MM.1S (cell line): ENCODE measurements around the gene FHIT.

Experiments used
- DNase-seq: peaks from one replicate; pipeline ENCODE4 v3.0.0-alpha.2; 2015
- H2AFZ ChIP-seq: fragments of 300-600 bp; sonication (generic); 2 replicates; pipeline ENCODE4 v1.6.0; 2016; ENCODE audit warnings: antibody characterized with exemption, low read length
- H3F3A ChIP-seq: fragments of 300-600 bp; sonication (generic); 2 replicates; pipeline ENCODE4 v1.6.1; 2016; ENCODE audit warnings: mild to moderate bottlenecking, antibody characterized with exemption, low read length, moderate library complexity, mixed read lengths; ENCODE audit not compliant: insufficient read depth
- H3K27ac ChIP-seq: fragments of 300-600 bp; sonication (generic); 2 replicates; pipeline ENCODE4 v1.5.1; 2016; ENCODE audit warnings: mild to moderate bottlenecking, low read length
- H3K27me3 ChIP-seq: fragments of 300-600 bp; sonication (generic); replicated peaks from 2 replicates; pipeline ENCODE4 v1.6.0; 2016; ENCODE audit warnings: low read length; ENCODE audit not compliant: insufficient read depth
- H3K36me3 ChIP-seq: fragments of 300-600 bp; sonication (generic); replicated peaks from 2 replicates; pipeline ENCODE4 v1.6.1; 2016; ENCODE audit warnings: mild to moderate bottlenecking, low read length, mixed read lengths; ENCODE audit not compliant: insufficient read depth
- H3K4me1 ChIP-seq: fragments of 300-600 bp; sonication (generic); 2 replicates; pipeline ENCODE4 v1.6.1; 2016; ENCODE audit warnings: low read length, mixed read lengths
- H3K4me2 ChIP-seq: fragments of 300-600 bp; sonication (generic); 2 replicates; pipeline ENCODE4 v1.6.0; 2016; ENCODE audit warnings: low read depth, low read length
- H3K4me3 ChIP-seq: fragments of 300-600 bp; sonication (generic); 2 replicates; pipeline ENCODE4 v1.5.1; 2016; ENCODE audit warnings: low read length, mixed read lengths
- H3K79me2 ChIP-seq: fragments of 300-600 bp; sonication (generic); 2 replicates; pipeline ENCODE4 v1.6.1; 2016; ENCODE audit warnings: mixed run types, low read length, mixed read lengths
- H3K9ac ChIP-seq: fragments of 300-600 bp; sonication (generic); 2 replicates; pipeline ENCODE4 v1.6.1; 2016; ENCODE audit warnings: low read length, mixed read lengths
- H3K9me2 ChIP-seq: fragments of 300-600 bp; sonication (generic); replicated peaks from 2 replicates; pipeline ENCODE4 v1.6.1; 2016; ENCODE audit warnings: mild to moderate bottlenecking, low read length, mixed read lengths; ENCODE audit not compliant: insufficient read depth
- H3K9me3 ChIP-seq: fragments of 300-600 bp; sonication (generic); replicated peaks from 2 replicates; pipeline ENCODE4 v1.6.1; 2016; ENCODE audit warnings: mild to moderate bottlenecking, low read length, mixed read lengths; ENCODE audit not compliant: insufficient read depth
- H4K20me1 ChIP-seq: fragments of 300-600 bp; sonication (generic); 2 replicates; pipeline ENCODE4 v1.6.1; 2016; ENCODE audit warnings: mild to moderate bottlenecking, low read length, moderate library complexity, mixed read lengths; ENCODE audit not compliant: insufficient read depth
- CTCF ChIP-seq: fragments of 300-600 bp; sonication (generic); IDR thresholded peaks from 2 replicates; pipeline ENCODE4 v1.5.1; 2016; ENCODE audit warnings: antibody characterized with exemption, low read length, mixed read lengths
- EZH2 ChIP-seq: fragments of 300-600 bp; sonication (generic); optimal IDR thresholded peaks from 2 replicates; pipeline ENCODE3; 2017; ENCODE audit warnings: low read depth, mild to moderate bottlenecking, antibody characterized with exemption, low read length, mixed read lengths
- EZH2phosphoT487 ChIP-seq: fragments of 300-600 bp; sonication (generic); IDR thresholded peaks from 2 replicates; pipeline ENCODE4 v1.6.1; 2018; ENCODE audit warnings: antibody characterized with exemption, low read length

The FHIT gene

GRCh38 chr3:60282866-60283265 is 968.4 kb downstream of the FHIT start:
- Histone ChIP-seq H3K4me2 (no peak overlapping the region), H3K4me1 (no peaks in the 10 kb centered on the region), H3F3A (no peaks in the 10 kb centered on the region), H3K9me3 (no peaks in the 10 kb centered on the region), H2AFZ (no peak overlapping the region), H3K27ac (no peak overlapping the region), H4K20me1 (no peaks in the 10 kb centered on the region), H3K9me2 (no peaks in the 10 kb centered on the region), H3K36me3 (no peaks in the 10 kb centered on the region), H3K79me2 (no peaks in the 10 kb centered on the region), H3K27me3 (no peaks in the 10 kb centered on the region), H3K9ac (no peak overlapping the region), H3K4me3 (no peak overlapping the region)
- no peak for DNase-seq
- TF ChIP-seq EZH2 (no peak), CTCF (no peak), EZH2phosphoT487 (no peak)

GRCh38 chr3:60281970-60282369 is 969.3 kb downstream of the FHIT start:
- H3K36me3 ChIP-seq, result no peaks in the 10 kb centered on the region

GRCh38 chr3:60277361-60277800 is 973.9 kb downstream of the FHIT start:
- Histone ChIP-seq H3K9me2 (no peaks in the 10 kb centered on the region), H3K27me3 (no peaks in the 10 kb centered on the region), H3K9ac (no peak overlapping the region), H3K4me2 (no peak overlapping the region), H3K79me2 (no peaks in the 10 kb centered on the region), H3K36me3 (no peaks in the 10 kb centered on the region), H3K27ac (no peak overlapping the region), H2AFZ (no peak overlapping the region), H3K9me3 (no peaks in the 10 kb centered on the region), H3K4me1 (no peaks in the 10 kb centered on the region), H3F3A (no peaks in the 10 kb centered on the region), H4K20me1 (no peaks in the 10 kb centered on the region), H3K4me3 (no peak overlapping the region)
- DNase-seq, result no peak
- TF ChIP-seq EZH2 (no peak), CTCF (no peak), EZH2phosphoT487 (no peak)

More at GRCh38 chr3:60281970-60282369, 969.3 kb downstream of the FHIT start:
- H3K27ac ChIP-seq, result no peak overlapping the region
- no peak overlapping the region for H3K4me3 ChIP-seq
- H3K79me2 ChIP-seq, result no peaks in the 10 kb centered on the region
- H3K4me1 ChIP-seq, result no peaks in the 10 kb centered on the region
- no peaks in the 10 kb centered on the region for H3K9me2 ChIP-seq
- H3F3A ChIP-seq, result no peaks in the 10 kb centered on the region
- DNase-seq, result no peak
- H3K27me3 ChIP-seq, result no peaks in the 10 kb centered on the region
- TF ChIP-seq EZH2phosphoT487, result no peak
- H3K4me2 ChIP-seq, result no peak overlapping the region
- no peaks in the 10 kb centered on the region for H3K9me3 ChIP-seq
- no peak overlapping the region for H2AFZ ChIP-seq
- no peak overlapping the region for H3K9ac ChIP-seq
- no peaks in the 10 kb centered on the region for H4K20me1 ChIP-seq

GRCh38 chr3:60276615-60277014 is 974.6 kb downstream of the FHIT start:
- no peak overlapping the region for H3K27ac ChIP-seq
- no peaks in the 10 kb centered on the region for H4K20me1 ChIP-seq
- H3K4me1 ChIP-seq, result no peaks in the 10 kb centered on the region
- no peak for DNase-seq
- H3K27me3 ChIP-seq, result no peaks in the 10 kb centered on the region
- no peaks in the 10 kb centered on the region for H3K9me3 ChIP-seq
- H3K9ac ChIP-seq, result no peak overlapping the region
- no peaks in the 10 kb centered on the region for H3F3A ChIP-seq
- H3K9me2 ChIP-seq, result no peaks in the 10 kb centered on the region
- TF ChIP-seq CTCF (no peak), EZH2 (no peak), EZH2phosphoT487 (no peak)
- no peak overlapping the region for H2AFZ ChIP-seq
- no peaks in the 10 kb centered on the region for H3K79me2 ChIP-seq
- H3K4me2 ChIP-seq, result no peak overlapping the region
- H3K4me3 ChIP-seq, result no peak overlapping the region
- H3K36me3 ChIP-seq, result no peaks in the 10 kb centered on the region
